GM21825 (cell line): ENCODE data around the gene FKBP2.
A peak's percentile ranks its signal among the peaks of the same experiment; 100 is the strongest.

ENCODE experiments used
- ATAC-seq: cut with Tn5 transposase; IDR thresholded peaks from one replicate; pipeline ENCODE4 v1.9.1; 2021; ENCODE audit warnings: mild to moderate bottlenecking, moderate library complexity; ENCODE audit not compliant: unreplicated experiment

FKBP2 gene

GRCh38 chr11:64283092-64283491 lies 42.2 kb downstream of the FKBP2 start:
- ATAC-seq: no peak

GRCh38 chr11:64284048-64284961 lies 43.4 kb downstream of the FKBP2 start, which contains the start of gene BAD:
TSS of gene BAD (minus strand) at chr11:64284665. CDS start at chr11:64284368, 297 bp downstream.
- peak; percentile 63 for ATAC-seq

GRCh38 chr11:64284962-64285884 lies 44.3 kb downstream of the FKBP2 start, which contains the start of gene GPR137:
TSS of gene GPR137 (plus strand) at chr11:64285848. CDS start at chr11:64286525, 677 bp downstream.
- ATAC-seq: peak; percentile 45

- ATAC-seq: no peak
These were observed 45.2 kb downstream of the FKBP2 start for GRCh38 chr11:64285885-64286800.

- no peak for ATAC-seq
These were observed 45.9 kb downstream of the FKBP2 start for GRCh38 chr11:64286801-64287159.

- ATAC-seq: no peak
These were observed 46.9 kb downstream of the FKBP2 start for GRCh38 chr11:64287676-64288352.

- no peak for ATAC-seq
These were observed 47.5 kb downstream of the FKBP2 start for GRCh38 chr11:64288353-64288750.

- ATAC-seq: no peak
These were observed 48.2 kb downstream of the FKBP2 start for GRCh38 chr11:64289002-64289564.

- ATAC-seq: no peak
These were observed 49.7 kb downstream of the FKBP2 start for GRCh38 chr11:64290352-64291261.

GRCh38 chr11:64291262-64291751 lies 50.4 kb downstream of the FKBP2 start, which contains the start of gene KCNK4:
TSS of gene KCNK4 (plus strand) at chr11:64291302. CDS start at chr11:64293019, 1,717 bp downstream.
- ATAC-seq: no peak

- no peak for ATAC-seq
These were observed 51.0 kb downstream of the FKBP2 start for GRCh38 chr11:64291752-64292459.

- ATAC-seq: no peak
These were observed 51.8 kb downstream of the FKBP2 start for GRCh38 chr11:64292460-64293254.
